Left forelimb (tissue), 1 donor: ENCODE results near the gene SH3RF2.
"Not testable (repeated sequence)": the region's sequence is repeated elsewhere in the genome, so short reads cannot be mapped to it uniquely, and the experiment has no call there.

Source experiments
- DNase-seq: peaks from one replicate; pipeline ENCODE4 v3.0.0-alpha.2; 2018; ENCODE audit warnings: low spot score

Gene SH3RF2

GRCh38 chr5:146007989-146008388 is 71.6 kb downstream of the SH3RF2 start:
- no peak for DNase-seq

GRCh38 chr5:146009020-146009419 is 72.6 kb downstream of the SH3RF2 start:
- no peak for DNase-seq

- not testable (repeated sequence) for DNase-seq
Observed at GRCh38 chr5:146010447-146010846, 74.1 kb downstream of the SH3RF2 start.

GRCh38 chr5:146013761-146014160 is 77.4 kb downstream of the SH3RF2 start:
- no peak for DNase-seq

- DNase-seq, result no peak
Observed at GRCh38 chr5:146015001-146015400, 78.6 kb downstream of the SH3RF2 start.

GRCh38 chr5:146016764-146017484 is 80.5 kb downstream of the SH3RF2 start:
- DNase-seq, result no peak

- no peak for DNase-seq
Observed at GRCh38 chr5:146018514-146019375, 82.4 kb downstream of the SH3RF2 start.

GRCh38 chr5:146020100-146020499 is 83.7 kb downstream of the SH3RF2 start:
- DNase-seq, result no peak

GRCh38 chr5:146024034-146024433 is 87.7 kb downstream of the SH3RF2 start:
- DNase-seq, result no peak

- no peak for DNase-seq
Observed at GRCh38 chr5:146025114-146025680, 88.8 kb downstream of the SH3RF2 start.

GRCh38 chr5:146025681-146026080 is 89.3 kb downstream of the SH3RF2 start:
- DNase-seq, result no peak

- no peak for DNase-seq
Observed at GRCh38 chr5:146026307-146027010, 90.1 kb downstream of the SH3RF2 start.

- no peak for DNase-seq
Observed at GRCh38 chr5:146027751-146028150, 91.4 kb downstream of the SH3RF2 start.

GRCh38 chr5:146032911-146033310 is 96.5 kb downstream of the SH3RF2 start:
- DNase-seq, result no peak

- no peak for DNase-seq
Observed at GRCh38 chr5:146034127-146034526, 97.7 kb downstream of the SH3RF2 start.

- no peak for DNase-seq
Observed at GRCh38 chr5:146034605-146035004, 98.2 kb downstream of the SH3RF2 start.

GRCh38 chr5:146039420-146039819 is 103.0 kb downstream of the SH3RF2 start:
- DNase-seq, result no peak

- DNase-seq, result no peak
Observed at GRCh38 chr5:146040527-146040926, 104.1 kb downstream of the SH3RF2 start.

- DNase-seq, result no peak
Observed at GRCh38 chr5:146041180-146041789, 104.9 kb downstream of the SH3RF2 start.

- no peak for DNase-seq
Observed at GRCh38 chr5:146042628-146043279, 106.4 kb downstream of the SH3RF2 start.

- DNase-seq, result no peak
Observed at GRCh38 chr5:146043722-146044121, 107.3 kb downstream of the SH3RF2 start.
